ENCODE measurements around the gene ZZZ3.
"Not testable (repeated sequence)": the region's sequence is repeated elsewhere in the genome, so short reads cannot be mapped to it uniquely, and the experiment has no call there.

The ZZZ3 gene

GRCh38 chr1:77688939-77689338, 6.5 kb upstream of the ZZZ3 start:
- peaks cover 3 to 4% of the 10 kb centered on the region in 2 donors for H3K4me1 ChIP-seq (ENCODE audit: control insufficient read depth in 1 of 2, insufficient read depth in 2 of 2, low read length in 2 of 2)
- H3K27ac ChIP-seq (ENCODE audit: low read depth, low read length) = no peak overlapping the region
- H3K9me3 ChIP-seq (ENCODE audit: control insufficient read depth in 1 of 2, low read length in 2 of 2) = no peaks in the 10 kb centered on the region
- H3K4me3 ChIP-seq (ENCODE audit: low read depth in 1 of 2, low read length in 2 of 2) = no peak overlapping the region
- no peaks in the 10 kb centered on the region for H3K27me3 ChIP-seq (ENCODE audit: control insufficient read depth in 1 of 2, insufficient read depth in 2 of 2, low read length in 2 of 2)
- H3K36me3 ChIP-seq (ENCODE audit: control insufficient read depth in 1 of 2, insufficient read depth in 2 of 2, low read length in 2 of 2) = peaks cover 0 to 7% of the 10 kb centered on the region in 2 donors
- no peak overlapping the region for H3K9ac ChIP-seq (ENCODE audit: low read depth in 1 of 2, low read length in 2 of 2)

- H3K36me3 ChIP-seq (ENCODE audit: control insufficient read depth in 1 of 2, insufficient read depth in 2 of 2, low read length in 2 of 2) = no peaks in the 10 kb centered on the region
- H3K4me3 ChIP-seq (ENCODE audit: low read depth in 1 of 2, low read length in 2 of 2) = peak overlapping the region in 1 of 2 donors; percentile 40
Observed at GRCh38 chr1:77687519-77687906, 5.1 kb upstream of the ZZZ3 start.

GRCh38 chr1:77686796-77687518, 4.5 kb upstream of the ZZZ3 start:
- H3K4me3 ChIP-seq (ENCODE audit: low read depth in 1 of 2, low read length in 2 of 2) = no peak overlapping the region
- no peaks in the 10 kb centered on the region for H3K36me3 ChIP-seq (ENCODE audit: control insufficient read depth in 1 of 2, insufficient read depth in 2 of 2, low read length in 2 of 2)

More at GRCh38 chr1:77687519-77687906, 5.1 kb upstream of the ZZZ3 start:
- no peaks in the 10 kb centered on the region for H3K27me3 ChIP-seq (ENCODE audit: control insufficient read depth in 1 of 2, insufficient read depth in 2 of 2, low read length in 2 of 2)
- H3K9me3 ChIP-seq (ENCODE audit: control insufficient read depth in 1 of 2, low read length in 2 of 2) = no peaks in the 10 kb centered on the region
- H3K9ac ChIP-seq (ENCODE audit: low read depth in 1 of 2, low read length in 2 of 2) = no peak overlapping the region
- peaks cover 7 to 8% of the 10 kb centered on the region in 2 donors for H3K4me1 ChIP-seq (ENCODE audit: control insufficient read depth in 1 of 2, insufficient read depth in 2 of 2, low read length in 2 of 2)
- no peak overlapping the region for H3K27ac ChIP-seq (ENCODE audit: low read depth, low read length)

GRCh38 chr1:77683160-77684148, 996 bp upstream of the ZZZ3 start:
- Histone ChIP-seq H3K27ac (ENCODE audit: low read depth, low read length) (peak overlapping the region; percentile 96), H3K36me3 (ENCODE audit: control insufficient read depth in 1 of 2, insufficient read depth in 2 of 2, low read length in 2 of 2) (no peaks in the 10 kb centered on the region), H3K4me3 (ENCODE audit: low read depth in 1 of 2, low read length in 2 of 2) (peak overlapping the region; percentile 96 to 98), H3K9me3 (ENCODE audit: control insufficient read depth in 1 of 2, low read length in 2 of 2) (peaks cover 0 to 2% of the 10 kb centered on the region in 2 donors), H3K9ac (ENCODE audit: low read depth in 1 of 2, low read length in 2 of 2) (peak overlapping the region; percentile 79 to 96), H3K27me3 (ENCODE audit: control insufficient read depth in 1 of 2, insufficient read depth in 2 of 2, low read length in 2 of 2) (no peaks in the 10 kb centered on the region), H3K4me1 (ENCODE audit: control insufficient read depth in 1 of 2, insufficient read depth in 2 of 2, low read length in 2 of 2) (peaks cover 32 to 36% of the 10 kb centered on the region in 2 donors)

More at GRCh38 chr1:77686796-77687518, 4.5 kb upstream of the ZZZ3 start:
- Histone ChIP-seq H3K27me3 (ENCODE audit: control insufficient read depth in 1 of 2, insufficient read depth in 2 of 2, low read length in 2 of 2) (no peaks in the 10 kb centered on the region), H3K27ac (ENCODE audit: low read depth, low read length) (no peak overlapping the region), H3K4me1 (ENCODE audit: control insufficient read depth in 1 of 2, insufficient read depth in 2 of 2, low read length in 2 of 2) (peaks cover 7 to 8% of the 10 kb centered on the region in 2 donors), H3K9me3 (ENCODE audit: control insufficient read depth in 1 of 2, low read length in 2 of 2) (peaks cover 0 to 2% of the 10 kb centered on the region in 2 donors), H3K9ac (ENCODE audit: low read depth in 1 of 2, low read length in 2 of 2) (no peak overlapping the region)

- Histone ChIP-seq H3K4me1 (ENCODE audit: control insufficient read depth in 1 of 2, insufficient read depth in 2 of 2, low read length in 2 of 2) (peaks cover 32 to 45% of the 10 kb centered on the region in 2 donors), H3K9ac (ENCODE audit: low read depth in 1 of 2, low read length in 2 of 2) (no peak overlapping the region), H3K36me3 (ENCODE audit: control insufficient read depth in 1 of 2, insufficient read depth in 2 of 2, low read length in 2 of 2) (no peaks in the 10 kb centered on the region), H3K27me3 (ENCODE audit: control insufficient read depth in 1 of 2, insufficient read depth in 2 of 2, low read length in 2 of 2) (no peaks in the 10 kb centered on the region), H3K9me3 (ENCODE audit: control insufficient read depth in 1 of 2, low read length in 2 of 2) (peaks cover 0 to 2% of the 10 kb centered on the region in 2 donors), H3K4me3 (ENCODE audit: low read depth in 1 of 2, low read length in 2 of 2) (peak overlapping the region in 1 of 2 donors; percentile 12), H3K27ac (ENCODE audit: low read depth, low read length) (no peak overlapping the region)
Observed at GRCh38 chr1:77680173-77680572, 2.3 kb downstream of the ZZZ3 start.

- no peaks in the 10 kb centered on the region for H3K36me3 ChIP-seq (ENCODE audit: control insufficient read depth in 1 of 2, insufficient read depth in 2 of 2, low read length in 2 of 2)
- no peak overlapping the region for H3K9ac ChIP-seq (ENCODE audit: low read depth in 1 of 2, low read length in 2 of 2)
- H3K4me1 ChIP-seq (ENCODE audit: control insufficient read depth in 1 of 2, insufficient read depth in 2 of 2, low read length in 2 of 2) = peaks cover 28 to 41% of the 10 kb centered on the region in 2 donors
- H3K4me3 ChIP-seq (ENCODE audit: low read depth in 1 of 2, low read length in 2 of 2) = no peak overlapping the region
- peaks cover 0 to 2% of the 10 kb centered on the region in 2 donors for H3K9me3 ChIP-seq (ENCODE audit: control insufficient read depth in 1 of 2, low read length in 2 of 2)
- H3K27me3 ChIP-seq (ENCODE audit: control insufficient read depth in 1 of 2, insufficient read depth in 2 of 2, low read length in 2 of 2) = no peaks in the 10 kb centered on the region
- no peak overlapping the region for H3K27ac ChIP-seq (ENCODE audit: low read depth, low read length)
Observed at GRCh38 chr1:77678660-77679610, 3.5 kb downstream of the ZZZ3 start.

GRCh38 chr1:77674807-77675206, 7.7 kb downstream of the ZZZ3 start:
- H3K27ac ChIP-seq (ENCODE audit: low read depth, low read length); H3K4me3 ChIP-seq (ENCODE audit: low read depth in 1 of 2, low read length in 2 of 2); H3K36me3 ChIP-seq (ENCODE audit: control insufficient read depth in 1 of 2, insufficient read depth in 2 of 2, low read length in 2 of 2); H3K9ac ChIP-seq (ENCODE audit: low read depth in 1 of 2, low read length in 2 of 2); H3K9me3 ChIP-seq (ENCODE audit: control insufficient read depth in 1 of 2, low read length in 2 of 2); H3K27me3 ChIP-seq (ENCODE audit: control insufficient read depth in 1 of 2, insufficient read depth in 2 of 2, low read length in 2 of 2): not testable (repeated sequence)
- H3K4me1 ChIP-seq (ENCODE audit: control insufficient read depth in 1 of 2, insufficient read depth in 2 of 2, low read length in 2 of 2) = peaks cover 11 to 30% of the 10 kb centered on the region in 2 donors

- no peak overlapping the region for H3K27ac ChIP-seq (ENCODE audit: low read depth, low read length)
- no peaks in the 10 kb centered on the region for H3K9me3 ChIP-seq (ENCODE audit: control insufficient read depth in 1 of 2, low read length in 2 of 2)
- no peak overlapping the region for H3K9ac ChIP-seq (ENCODE audit: low read depth in 1 of 2, low read length in 2 of 2)
- H3K4me1 ChIP-seq (ENCODE audit: control insufficient read depth in 1 of 2, insufficient read depth in 2 of 2, low read length in 2 of 2) = peaks cover 7 to 20% of the 10 kb centered on the region in 2 donors
- no peaks in the 10 kb centered on the region for H3K27me3 ChIP-seq (ENCODE audit: control insufficient read depth in 1 of 2, insufficient read depth in 2 of 2, low read length in 2 of 2)
- no peak overlapping the region for H3K4me3 ChIP-seq (ENCODE audit: low read depth in 1 of 2, low read length in 2 of 2)
- H3K36me3 ChIP-seq (ENCODE audit: control insufficient read depth in 1 of 2, insufficient read depth in 2 of 2, low read length in 2 of 2) = no peaks in the 10 kb centered on the region
Observed at GRCh38 chr1:77673716-77674355, 8.6 kb downstream of the ZZZ3 start.

GRCh38 chr1:77673030-77673429, 9.4 kb downstream of the ZZZ3 start:
- H3K27ac ChIP-seq (ENCODE audit: low read depth, low read length) = no peak overlapping the region
- no peaks in the 10 kb centered on the region for H3K9me3 ChIP-seq (ENCODE audit: control insufficient read depth in 1 of 2, low read length in 2 of 2)
- no peak overlapping the region for H3K4me3 ChIP-seq (ENCODE audit: low read depth in 1 of 2, low read length in 2 of 2)
- no peaks in the 10 kb centered on the region for H3K36me3 ChIP-seq (ENCODE audit: control insufficient read depth in 1 of 2, insufficient read depth in 2 of 2, low read length in 2 of 2)
- no peak overlapping the region for H3K9ac ChIP-seq (ENCODE audit: low read depth in 1 of 2, low read length in 2 of 2)
- H3K4me1 ChIP-seq (ENCODE audit: control insufficient read depth in 1 of 2, insufficient read depth in 2 of 2, low read length in 2 of 2) = peaks cover 7 to 12% of the 10 kb centered on the region in 2 donors
- no peaks in the 10 kb centered on the region for H3K27me3 ChIP-seq (ENCODE audit: control insufficient read depth in 1 of 2, insufficient read depth in 2 of 2, low read length in 2 of 2)
